Femur (tissue), 1 donor: Measurements from ENCODE around the gene STIM1.

Experiments used
- DNase-seq: peaks from one replicate; pipeline ENCODE4 v3.0.0-alpha.2; 2017

The STIM1 gene

DNA sequence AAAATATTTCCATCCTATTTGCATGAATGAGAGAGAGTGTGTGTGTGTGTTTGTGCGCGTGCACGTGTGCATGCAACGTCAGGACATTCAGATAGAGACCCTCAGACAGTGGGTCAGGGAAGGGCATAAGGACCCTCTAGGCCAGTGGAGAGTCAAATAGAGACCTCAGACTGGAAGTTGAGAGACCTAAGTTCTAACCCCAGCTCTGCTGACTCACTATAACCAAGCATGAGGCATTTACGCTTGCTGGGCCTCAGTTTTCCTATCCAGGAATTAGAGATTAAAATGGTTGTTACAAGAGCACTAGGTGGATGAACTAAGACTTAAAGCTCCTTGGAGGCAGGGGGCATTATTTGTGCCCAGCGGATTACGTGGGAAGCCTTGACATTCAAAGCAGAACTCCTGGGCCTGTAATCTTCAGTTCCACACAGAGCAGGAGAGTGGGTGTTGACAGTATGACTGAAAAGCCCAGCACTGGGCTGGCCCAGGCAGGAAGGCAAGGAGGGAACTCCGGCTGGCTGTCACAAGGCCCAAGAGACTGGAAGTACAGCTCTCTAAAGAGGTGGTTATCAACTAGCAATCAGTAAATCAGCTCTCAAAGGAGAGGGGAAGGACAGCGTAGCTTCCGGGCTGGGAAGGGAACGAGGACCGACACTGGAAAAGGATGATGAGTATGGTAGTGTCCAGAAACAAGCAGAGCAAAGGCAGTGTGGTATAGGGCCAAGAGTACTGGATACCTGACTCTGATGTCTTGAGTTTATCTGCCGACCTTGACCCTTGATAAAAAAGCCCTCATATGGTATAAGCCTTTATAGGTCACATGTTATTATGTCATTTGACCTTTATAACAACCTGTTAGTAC is 23.9 kb upstream of the STIM1 start:
- no peak for DNase-seq

DNA sequence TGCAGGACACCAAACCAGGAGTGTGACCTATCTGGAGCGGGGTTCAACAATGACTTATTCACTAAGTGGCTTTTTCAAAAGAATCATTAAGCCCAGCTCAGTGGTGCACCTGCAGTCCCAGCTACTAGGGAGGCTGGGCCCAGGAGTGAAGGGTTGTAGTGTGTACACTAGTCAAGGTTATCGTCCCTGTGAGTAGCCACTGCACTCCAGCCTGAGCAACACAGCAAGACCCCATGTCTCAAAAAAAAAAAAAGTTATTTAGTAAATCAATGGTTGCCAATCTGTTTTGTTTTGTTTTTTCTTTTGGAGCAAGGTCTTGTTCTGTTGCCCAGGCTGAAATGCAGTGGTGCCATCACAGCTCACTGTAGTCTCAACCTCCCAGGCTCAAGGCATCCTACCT is 22.6 kb upstream of the STIM1 start:
- no peak for DNase-seq

DNA sequence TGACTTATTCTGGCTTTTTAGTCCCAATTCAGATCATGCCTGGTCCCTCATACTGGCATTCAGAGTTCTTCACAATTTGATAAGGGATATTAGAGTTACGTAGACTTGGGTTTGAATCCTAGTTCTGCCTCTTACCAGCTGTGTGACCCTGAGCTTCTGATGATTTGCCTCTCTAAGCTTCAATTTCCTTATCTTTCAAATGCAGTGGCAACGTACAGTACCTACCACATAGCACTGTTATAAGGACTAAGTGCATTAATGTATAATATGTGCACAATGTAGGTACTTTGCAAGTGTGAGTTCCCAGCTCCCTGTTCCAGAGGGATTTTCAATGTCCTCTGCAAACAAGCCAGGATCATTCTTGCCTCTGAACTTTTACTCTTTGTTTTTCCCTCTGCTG is 22.0 kb upstream of the STIM1 start:
- no peak for DNase-seq

DNA sequence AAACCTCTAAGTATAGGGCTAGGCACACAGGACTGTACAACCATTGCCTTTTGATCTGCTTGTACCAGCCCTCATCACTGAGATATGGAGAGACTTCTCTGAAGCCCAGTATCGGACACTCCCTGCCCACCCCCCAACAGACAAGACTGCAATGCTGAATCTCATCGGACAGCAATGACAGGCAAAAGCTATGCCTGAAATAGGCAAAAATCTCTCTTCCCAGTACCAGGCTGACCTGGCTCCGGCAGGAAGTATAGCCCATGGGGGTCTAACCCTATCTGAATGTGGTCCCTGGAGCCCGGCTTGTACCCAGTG is 21.2 kb upstream of the STIM1 start:
- no peak for DNase-seq

DNA sequence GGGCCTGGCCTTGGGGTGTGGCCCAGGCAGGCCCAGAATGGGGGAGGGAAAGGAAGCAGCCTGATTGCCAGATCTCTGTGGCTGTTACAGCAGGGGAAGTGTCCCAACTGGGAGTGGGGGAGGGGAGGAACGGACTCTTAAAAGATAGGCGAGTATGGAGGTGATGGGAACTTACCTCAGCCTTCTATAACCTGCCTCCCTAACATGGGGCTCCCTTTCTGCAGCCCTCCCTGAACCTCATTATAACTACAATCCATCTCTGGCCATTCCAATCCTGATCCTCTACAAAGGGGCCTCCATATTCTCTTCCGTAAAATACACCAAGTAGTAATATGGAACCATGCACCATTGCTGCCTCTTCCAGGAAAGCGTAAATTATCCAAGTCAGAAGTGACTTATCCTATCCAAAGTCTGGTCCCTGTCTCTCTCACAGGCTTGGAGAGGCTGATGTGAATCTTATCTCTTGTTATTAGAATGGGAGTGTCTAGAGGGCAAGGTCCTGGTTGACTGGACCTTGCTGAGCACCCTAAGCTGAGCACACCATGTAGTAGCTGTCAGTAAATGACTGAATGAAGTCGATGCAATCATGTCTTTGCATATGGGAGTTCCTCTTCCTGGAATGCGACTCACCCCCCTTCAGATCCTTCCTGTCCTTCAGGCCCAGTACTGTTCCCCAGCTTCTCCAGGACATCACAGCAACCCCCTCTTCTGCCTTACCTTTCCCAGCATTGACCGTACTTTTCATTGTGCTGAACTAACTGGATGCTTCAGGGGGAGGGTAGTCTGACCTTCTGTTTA is 20.6 kb upstream of the STIM1 start:
- DNase-seq, result peak; percentile 67

DNA sequence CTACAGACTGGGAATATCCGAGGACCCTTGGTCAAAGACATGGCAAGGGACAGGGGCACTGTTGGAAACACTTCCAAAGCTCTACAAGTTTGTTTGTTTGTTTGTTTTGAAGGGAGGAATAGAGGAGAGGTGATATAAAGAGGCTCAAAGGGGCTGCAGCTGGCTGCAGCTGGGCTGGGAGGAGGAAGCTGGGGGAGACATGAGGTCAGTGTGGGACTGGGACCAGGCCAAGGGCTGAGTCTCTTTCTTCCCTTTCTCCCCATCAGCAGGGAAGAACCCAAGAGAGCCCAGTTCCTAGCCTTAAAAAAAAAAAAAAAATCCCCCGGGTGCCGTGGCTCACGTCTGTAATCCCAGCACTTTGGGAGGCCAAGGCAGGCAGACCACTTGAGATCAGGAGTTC is 19.7 kb upstream of the STIM1 start:
- DNase-seq, result no peak

DNA sequence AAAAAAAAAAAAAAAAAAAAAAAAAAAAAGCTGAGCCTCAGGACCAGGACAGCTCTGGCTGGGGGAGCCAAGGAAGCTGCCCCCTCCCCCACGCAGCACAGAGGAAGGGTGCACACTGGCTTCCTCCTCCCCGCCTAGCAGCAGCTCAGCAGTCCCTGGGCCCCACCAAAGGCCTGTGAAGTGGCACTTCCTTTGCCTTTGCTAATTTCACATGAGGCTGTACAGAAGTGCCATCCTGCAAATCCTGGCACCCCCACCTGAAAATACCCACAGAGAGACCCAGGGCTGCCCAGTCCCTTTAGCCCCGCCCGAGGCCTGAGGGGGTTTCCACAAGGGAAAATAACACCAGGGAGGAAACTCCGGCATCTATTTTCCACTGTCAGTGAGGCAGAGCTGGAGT is 18.6 kb upstream of the STIM1 start:
- DNase-seq, result no peak

DNA sequence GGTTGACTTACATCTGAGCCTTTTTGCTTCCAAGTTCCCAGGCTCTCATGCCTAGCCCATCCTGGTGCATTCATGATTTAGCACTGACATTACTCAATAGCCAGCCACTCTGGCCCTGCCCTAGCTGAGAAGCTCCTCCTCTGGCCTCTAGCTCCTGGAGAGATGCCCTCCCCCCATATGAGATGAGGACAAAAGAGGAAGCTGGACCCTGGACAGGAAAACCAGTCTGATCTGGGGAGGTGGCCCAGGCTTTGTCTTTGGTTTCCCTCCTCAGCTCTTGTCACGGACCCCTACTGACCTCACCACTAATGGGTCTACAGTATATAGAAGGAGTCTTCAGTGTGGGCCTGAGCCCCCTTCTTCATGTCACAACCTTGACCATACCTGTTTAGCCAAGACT is 17.7 kb upstream of the STIM1 start:
- DNase-seq, result peak; percentile 53

DNA sequence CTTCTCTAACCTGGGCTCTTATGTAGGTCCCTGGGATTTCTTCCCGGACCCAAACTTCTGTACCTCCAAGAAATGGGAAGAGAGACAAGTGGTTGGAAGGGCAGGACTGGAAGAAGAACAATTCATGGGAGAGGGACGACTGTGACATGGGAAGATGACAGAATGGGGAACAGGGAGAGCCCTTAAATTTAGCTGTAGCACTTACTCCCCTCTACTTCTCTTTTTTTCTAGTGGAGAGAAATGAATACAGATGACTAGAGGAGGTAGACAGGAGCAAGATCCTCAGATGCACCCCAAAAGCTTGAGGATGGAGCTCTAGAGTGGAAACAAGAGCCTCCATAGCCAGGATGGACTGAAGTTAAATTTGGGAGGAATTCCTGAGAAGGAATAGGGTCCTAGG is 17.0 kb upstream of the STIM1 start:
- no peak for DNase-seq

DNA sequence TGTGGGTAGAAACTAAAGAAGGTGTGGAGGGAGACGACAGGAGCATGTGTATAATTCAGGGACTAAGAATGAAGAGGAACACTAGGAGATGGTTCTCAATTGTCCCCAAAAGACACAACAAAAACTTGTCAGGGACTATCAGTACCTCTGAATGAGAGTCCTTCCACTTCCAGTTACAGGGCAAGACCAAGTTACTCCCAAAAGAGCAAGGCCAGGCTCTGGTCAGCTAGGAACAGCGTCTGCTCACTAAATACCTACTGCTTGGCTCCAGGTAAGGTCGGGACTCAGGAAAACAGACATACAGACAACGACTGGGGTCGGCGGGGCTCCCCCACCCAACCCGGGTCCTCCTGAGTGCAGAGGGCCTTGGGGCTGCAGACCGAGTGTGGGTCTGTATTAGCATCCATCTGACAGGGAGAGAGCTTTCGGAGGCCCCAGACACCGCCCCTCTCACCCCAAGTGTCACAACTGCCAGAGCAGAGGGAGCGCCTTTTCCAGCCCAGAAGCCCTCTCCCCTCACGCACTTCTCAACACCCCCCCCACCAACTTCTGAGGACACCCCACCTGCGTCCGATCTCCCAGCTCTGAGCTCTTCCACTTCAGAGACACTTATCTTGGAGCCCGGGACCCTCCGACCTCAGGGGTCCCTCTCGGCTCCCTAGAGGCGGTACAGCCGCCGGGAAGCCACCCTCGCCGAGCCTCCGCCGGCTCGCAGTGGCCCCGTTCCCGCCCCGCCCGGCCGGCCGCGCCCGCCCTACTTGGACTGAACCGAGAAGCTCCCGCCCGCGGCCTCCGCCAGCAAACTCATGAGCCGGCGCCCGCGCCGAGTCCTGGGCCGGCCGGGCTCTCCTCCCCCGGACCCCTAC is 15.2 kb upstream of the STIM1 start:
- DNase-seq, result peak; percentile 39

DNA sequence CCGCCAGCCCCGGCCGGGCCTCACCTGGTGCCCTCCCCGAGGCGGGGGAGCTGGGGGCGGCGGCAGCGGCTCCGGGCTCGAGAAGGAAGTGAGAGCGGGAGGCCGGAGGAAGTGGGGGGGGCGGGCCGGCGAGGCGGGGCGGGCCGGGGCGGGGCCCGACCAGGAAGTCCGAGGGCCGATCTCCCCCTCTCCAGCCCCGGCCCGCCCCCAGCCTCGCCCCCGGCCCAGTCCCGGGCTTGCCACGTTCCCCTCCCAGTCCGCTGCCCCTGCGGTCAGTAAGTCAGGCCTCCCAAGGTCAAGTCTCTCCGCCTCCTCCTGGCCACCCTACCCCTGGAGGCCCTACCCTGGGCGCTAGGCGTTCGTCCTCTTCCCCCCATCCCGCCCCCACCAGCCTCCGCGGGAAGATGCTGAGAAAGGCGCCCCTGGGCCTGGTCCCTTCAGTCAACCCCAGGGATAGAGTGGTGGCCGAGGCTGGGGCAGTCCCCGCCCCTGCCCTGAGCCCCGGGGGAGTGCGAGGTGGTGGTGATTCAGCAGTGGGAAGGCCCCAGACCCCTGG is 14.5 kb upstream of the STIM1 start, which contains the start of gene RHOG:
Gene RHOG, minus strand, starts transcription at position 90 of the 556 bp plus-strand sequence. CDS start 12,821 bp downstream, outside the sequence.
- DNase-seq, result peak; percentile 93

DNA sequence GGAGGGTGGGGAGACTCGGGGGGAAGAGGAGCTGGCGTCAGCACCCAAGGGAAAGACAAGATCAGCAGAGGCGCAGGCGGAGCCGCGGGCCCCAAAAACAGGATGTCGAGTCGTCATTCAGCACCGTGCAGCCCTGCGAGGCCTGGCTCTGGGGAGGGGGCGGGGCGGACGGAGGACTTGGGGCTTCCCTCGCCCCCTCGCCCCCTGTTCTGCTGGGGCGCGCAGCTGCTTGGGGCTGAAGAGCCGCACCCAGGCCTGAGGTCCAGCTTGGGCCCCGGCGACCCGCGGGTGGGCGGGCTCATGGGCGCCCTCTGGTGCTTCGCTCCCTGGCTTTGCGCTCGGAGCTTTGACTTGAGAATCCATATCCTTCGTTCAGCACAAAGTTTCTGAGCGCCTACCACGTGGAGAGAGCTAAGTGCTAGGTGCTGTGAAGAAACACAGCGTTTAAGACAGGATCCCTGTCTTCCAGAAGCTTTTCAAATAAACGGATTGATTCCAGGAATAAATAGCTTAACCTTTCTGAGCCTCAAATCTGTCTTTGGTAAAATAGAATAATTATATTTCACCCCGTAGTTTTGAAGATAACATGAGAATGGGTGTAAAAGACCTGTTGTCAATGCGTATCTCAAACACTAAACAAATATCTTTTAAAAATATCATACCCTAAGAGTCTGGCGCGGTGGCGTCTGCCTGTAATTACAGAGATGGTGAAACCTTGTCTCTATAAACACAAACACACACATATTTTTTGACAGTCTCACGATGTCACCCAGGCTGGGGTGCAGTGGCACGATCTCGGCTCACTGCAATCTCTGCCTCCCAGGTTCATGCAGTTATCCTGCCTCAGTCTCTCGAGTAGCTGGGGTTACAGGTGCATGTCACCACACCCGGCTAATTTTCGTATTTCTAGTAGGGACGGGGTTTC is 13.8 kb upstream of the STIM1 start:
- peak; percentile 89 for DNase-seq

DNA sequence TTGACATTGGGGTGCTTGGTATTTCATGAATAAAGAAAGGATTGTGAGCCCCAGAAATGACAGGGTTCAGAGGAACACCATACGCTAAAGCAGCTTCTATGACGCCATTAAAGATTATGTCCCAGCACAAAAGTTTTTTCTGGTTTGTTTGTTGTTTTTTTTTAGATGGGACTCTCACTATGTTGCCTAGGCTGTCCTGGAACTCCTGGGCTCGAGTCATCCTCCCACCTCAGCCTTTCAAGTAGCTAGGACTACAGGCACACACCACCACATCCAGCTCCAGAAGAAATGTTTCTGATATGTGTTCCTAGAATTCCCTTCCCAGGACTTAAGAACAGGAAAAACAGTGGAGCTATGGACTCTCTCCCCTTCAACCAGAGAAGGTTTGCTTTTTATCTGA is 12.1 kb upstream of the STIM1 start:
- DNase-seq, result no peak

DNA sequence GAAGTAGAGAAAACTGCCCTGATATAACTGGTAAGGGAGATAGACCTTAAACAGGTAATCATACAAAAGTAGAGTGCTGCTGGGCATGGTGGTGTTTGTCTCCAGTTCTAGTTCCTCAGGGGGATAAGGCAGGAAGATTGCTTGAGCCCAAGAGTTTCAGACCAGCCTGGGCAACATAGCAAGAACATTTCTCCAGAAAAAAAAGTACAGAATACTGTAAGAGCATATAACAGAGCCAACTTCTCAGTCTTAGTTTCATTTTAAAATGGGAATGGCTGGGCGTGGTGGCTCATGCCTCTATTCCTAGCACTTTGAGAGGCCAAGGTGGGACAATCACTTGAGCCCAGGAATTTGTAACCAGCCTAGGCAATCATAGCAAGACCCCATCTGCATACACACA is 10.2 kb upstream of the STIM1 start:
- DNase-seq, result no peak

DNA sequence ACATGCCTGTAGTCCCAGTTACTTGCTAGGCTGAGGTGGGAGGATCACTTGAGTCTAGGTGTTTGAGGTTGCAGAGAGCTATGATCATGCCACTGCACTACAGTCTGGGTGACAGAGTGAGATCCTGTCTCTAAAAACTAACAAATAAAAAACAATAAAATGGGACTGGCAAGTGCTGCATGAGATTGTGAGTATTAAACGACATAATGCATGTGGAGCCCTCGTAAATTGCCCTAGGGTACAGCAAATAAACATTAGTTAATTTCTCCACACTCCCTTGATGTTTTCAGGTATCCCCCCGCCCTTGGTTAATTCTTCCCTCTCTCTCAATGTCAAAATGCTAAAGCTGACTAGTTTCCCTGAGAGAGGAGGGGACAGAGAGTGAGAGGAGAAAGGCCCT is 9.8 kb upstream of the STIM1 start:
- no peak for DNase-seq

DNA sequence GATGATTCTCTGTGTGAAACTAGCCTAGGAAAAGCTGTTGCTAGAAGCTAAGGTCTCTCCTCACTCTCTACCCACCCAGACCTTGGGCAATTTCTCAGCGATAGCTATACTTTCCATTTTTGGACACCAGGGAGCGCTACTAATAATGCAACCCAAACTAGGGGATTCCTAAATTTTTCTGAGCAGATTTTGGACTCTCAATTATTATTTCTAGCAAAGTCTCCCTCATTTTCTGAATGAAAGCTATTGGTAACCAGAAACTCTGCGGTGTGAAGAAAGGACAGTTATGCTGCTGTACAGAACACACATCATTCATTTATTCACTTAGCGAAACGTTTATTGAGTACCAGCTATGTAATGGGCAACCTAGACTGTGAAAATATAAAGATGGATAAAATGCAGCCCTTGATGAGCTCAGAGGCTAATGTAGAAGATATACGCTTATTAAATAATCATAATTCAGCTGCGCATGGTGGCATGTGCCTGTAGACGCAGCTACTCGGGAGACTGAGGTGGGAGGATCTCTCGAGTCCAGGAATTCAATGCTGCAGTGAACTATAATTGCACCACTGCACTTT is 6.1 kb upstream of the STIM1 start:
- no peak for DNase-seq

DNA sequence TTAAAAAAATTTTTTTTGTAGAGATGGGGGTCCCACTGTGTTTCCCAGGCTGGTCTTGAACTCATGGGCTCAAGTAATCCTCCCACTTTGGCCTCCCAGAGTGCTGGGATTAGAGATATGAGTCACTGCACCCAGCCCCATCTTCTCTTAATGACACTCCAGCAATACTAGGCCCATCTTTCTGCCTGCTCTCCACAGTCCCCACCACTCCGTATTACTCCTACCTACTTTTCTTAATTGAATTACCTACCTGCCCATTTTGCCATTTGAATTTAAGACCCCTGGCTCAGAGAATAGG is 2.0 kb upstream of the STIM1 start:
- DNase-seq, result no peak

DNA sequence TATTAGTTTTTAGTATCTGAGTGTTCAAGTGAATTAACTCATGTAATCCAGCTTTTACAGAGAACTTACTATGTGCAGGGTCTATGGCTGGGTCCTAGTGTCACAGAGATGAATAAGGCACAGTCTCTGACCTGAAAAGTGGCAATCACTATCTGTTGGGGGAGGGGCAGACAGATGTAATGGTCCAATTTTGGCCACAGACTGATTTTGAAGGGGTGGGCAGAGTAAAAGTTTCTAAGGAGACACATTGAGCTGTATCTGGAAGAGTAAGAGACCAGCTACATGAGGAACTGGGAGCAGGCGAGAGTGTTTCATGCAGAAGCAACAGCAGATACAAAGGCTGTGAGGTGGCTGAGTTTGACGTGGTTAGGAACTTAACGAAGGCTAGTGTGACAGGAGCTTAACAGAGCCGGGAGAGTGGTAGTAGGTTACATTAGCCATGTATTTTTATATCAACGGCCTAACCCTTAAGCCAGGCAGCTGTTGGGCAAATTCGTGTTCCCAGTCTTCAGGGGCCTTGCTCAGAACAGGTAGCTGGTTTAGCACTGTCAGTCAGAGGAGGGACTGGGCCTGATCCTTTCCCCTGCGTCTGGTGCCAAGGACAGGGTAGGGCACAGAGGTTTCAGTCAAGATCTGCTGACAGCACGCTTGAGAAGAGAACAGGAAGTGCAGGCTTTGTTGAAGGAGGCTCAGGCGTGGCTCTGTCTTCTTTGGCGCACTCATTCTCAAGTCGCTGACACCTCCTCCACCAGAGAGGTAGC is 1.4 kb upstream of the STIM1 start:
- DNase-seq, result peak; percentile 44

DNA sequence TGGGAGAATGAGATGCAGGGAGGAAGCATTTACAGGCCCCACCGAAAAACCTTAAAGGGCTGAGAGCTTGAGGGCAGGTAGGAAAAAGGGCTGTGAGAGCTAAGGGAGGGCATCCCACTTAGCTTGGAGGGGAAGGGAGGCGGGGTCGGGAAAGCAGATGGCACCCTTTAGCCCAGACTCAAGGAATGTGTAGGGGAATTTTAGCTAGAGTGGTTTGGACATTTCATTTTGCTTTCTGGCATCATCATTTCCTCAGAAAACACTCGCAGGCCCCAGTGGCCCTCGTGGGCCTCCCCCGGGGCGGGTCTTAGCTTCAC is 846 bp upstream of the STIM1 start:
- no peak for DNase-seq

DNA sequence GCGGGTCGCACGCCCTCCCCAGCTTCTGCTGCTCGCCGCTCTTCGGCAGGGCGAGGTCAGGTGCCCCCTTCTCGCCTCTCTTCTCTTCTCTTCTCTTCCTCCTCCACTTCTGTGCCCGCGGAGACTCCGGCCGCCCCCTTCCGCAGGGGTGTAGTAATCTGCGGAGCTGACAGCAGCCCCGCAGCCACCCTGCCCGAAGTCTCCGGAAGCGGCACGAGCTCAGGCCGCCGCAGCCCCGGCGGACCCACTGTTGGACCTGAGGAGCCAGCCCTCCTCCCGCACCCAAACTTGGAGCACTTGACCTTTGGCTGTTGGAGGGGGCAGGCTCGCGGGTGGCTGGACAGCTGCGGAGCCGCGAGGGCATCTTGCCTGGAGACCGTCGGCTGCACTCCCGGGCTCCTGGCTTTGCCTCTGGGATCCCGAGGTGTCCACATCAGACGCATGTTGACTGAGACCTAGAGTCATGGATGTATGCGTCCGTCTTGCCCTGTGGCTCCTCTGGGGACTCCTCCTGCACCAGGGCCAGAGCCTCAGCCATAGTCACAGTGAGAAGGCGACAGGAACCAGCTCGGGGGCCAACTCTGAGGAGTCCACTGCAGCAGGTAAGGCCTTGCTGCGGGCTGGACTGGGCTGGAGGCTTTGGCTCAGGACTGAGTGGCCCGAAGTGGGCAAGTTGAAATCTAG is 486 bp downstream of the STIM1 start:
- peak; percentile 64 for DNase-seq
